ENCODE results near the gene FRMPD1. TPM values are rescaled to one million over a fixed set of nuclear protein-coding genes. Genes with fewer than 3 reads are reported as not detected.

Gene FRMPD1
- total and polyA plus RNA-seq, 10 of the 15 experiments (the other 5 are each of a cell fraction or from before 2014, with no cell fraction given) = 0.01 to 0.08 (median 0.05) TPM; not detected in 6

DNA sequence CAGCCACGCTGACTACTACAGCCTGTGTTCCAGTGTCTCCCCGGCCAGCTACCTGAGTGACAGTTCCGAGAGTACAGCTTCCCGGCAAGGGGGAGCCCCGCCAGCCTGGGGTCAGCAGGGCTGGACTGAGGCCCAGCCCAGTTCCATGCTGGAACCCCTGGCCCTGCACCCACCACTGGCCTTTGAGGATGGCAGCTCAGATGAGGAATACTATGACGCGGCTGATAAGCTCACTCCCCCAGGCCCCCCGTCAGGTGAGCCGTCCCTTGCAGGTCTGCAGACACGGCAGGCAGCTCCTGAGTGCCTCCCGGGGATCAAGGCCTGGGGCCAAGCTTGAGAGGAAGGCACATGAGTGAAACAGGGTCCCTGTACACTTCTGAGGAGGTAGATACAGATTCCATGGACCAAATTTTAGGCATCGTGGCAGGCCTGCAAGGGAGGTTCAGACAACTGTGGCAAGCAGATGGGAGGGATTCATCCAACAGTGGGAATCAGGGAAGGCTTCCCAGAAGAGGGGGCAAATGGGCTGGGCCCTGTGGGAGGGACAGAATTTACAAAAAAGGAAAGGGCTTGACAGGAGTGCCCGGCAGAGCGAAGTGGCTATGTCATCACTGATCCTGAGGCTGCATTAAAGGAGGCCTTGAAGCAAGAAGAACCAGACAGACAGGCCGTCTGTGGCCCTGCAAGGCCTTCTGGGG lies 90.0 kb downstream of the FRMPD1 start:
- 43% methylated on average over 14 of the region's 15 CpGs for WGBS (ENCODE audit: insufficient coverage, insufficient replicate concordance, low lambda C conversion rate, missing lambda C conversion rate)
- Histone ChIP-seq H3K79me2 (ENCODE audit: control insufficient read depth, insufficient read depth, low read length) (no peaks in the 10 kb centered on the region), H2AFZ (ENCODE audit: control insufficient read depth, low read depth, low read length) (no peak overlapping the region), H3K27me3 (replicated peaks in 1 of 2; ENCODE audit: control insufficient read depth in 2 of 2, insufficient read depth in 2 of 2, low read length in 1 of 2) (0 out of 4 replicates have a peak, but pooled peaks cover 0 to 1% of the 10 kb centered on the region in 2 experiments), H3K4me1 (ENCODE audit: control insufficient read depth, insufficient read depth, low read length) (no peaks in the 10 kb centered on the region), H4K20me1 (ENCODE audit: control insufficient read depth, insufficient read depth) (no peaks in the 10 kb centered on the region), H3K9ac (ENCODE audit: control insufficient read depth, insufficient read depth, low read length) (no peak overlapping the region), H3K4me3 (no peak overlapping the region), H3K9me3 (replicated peaks; ENCODE audit: control insufficient read depth, insufficient read depth, low read length) (no peaks in the 10 kb centered on the region), H3K4me2 (ENCODE audit: control insufficient read depth, insufficient read depth) (no peak overlapping the region), H3K36me3 (ENCODE audit: control insufficient read depth in 2 of 2, insufficient read depth in 2 of 2, low read length in 1 of 2) (no peaks in the 10 kb centered on the region), H3K27ac (ENCODE audit: control insufficient read depth, insufficient read depth) (no peak overlapping the region)
- DNase-seq (ENCODE audit: low read depth, low spot score) (no peak), ATAC-seq (no peak), FAIRE-seq (no peak)
- in situ Hi-C loops (cut with MboI) = no loop called here
- POLR2A ChIA-PET = no interaction called here
- BruUV-seq (replicated peaks) = no TSS peak
- CTCF ChIA-PET = no interaction called here
- RAD21 ChIA-PET (ENCODE audit: unreplicated experiment) = no interaction called here
- intact Hi-C loops (cut with micrococcal nuclease; ENCODE audit: unreplicated experiment) = loop anchor here (10.0 kb wide), 1 partner anchor 324 kb away; the partner anchor contains the start of gene SHB
- TF ChIP-seq TARDBP (IDR thresholded peaks at IDR 0.05; ENCODE audit: borderline replicate concordance) = no peak
- TF ChIP-seq, protein P1, sequence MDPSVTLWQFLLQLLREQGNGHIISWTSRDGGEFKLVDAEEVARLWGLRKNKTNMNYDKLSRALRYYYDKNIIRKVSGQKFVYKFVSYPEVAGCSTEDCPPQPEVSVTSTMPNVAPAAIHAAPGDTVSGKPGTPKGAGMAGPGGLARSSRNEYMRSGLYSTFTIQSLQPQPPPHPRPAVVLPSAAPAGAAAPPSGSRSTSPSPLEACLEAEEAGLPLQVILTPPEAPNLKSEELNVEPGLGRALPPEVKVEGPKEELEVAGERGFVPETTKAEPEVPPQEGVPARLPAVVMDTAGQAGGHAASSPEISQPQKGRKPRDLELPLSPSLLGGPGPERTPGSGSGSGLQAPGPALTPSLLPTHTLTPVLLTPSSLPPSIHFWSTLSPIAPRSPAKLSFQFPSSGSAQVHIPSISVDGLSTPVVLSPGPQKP (IDR thresholded peaks at IDR 0.05; ENCODE audit: low read depth, low read length) = no peak
- no peak for TF ChIP-seq KAT2A (conservative IDR thresholded peaks at IDR 0.05; ENCODE audit: control insufficient read depth, low read depth, low read length)
- no peak for TF ChIP-seq FOXM1 (IDR thresholded peaks at IDR 0.05; ENCODE audit: low read depth, low read length)
- TF ChIP-seq, protein P2, sequence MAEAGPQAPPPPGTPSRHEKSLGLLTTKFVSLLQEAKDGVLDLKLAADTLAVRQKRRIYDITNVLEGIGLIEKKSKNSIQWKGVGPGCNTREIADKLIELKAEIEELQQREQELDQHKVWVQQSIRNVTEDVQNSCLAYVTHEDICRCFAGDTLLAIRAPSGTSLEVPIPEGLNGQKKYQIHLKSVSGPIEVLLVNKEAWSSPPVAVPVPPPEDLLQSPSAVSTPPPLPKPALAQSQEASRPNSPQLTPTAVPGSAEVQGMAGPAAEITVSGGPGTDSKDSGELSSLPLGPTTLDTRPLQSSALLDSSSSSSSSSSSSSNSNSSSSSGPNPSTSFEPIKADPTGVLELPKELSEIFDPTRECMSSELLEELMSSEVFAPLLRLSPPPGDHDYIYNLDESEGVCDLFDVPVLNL (IDR thresholded peaks at IDR 0.05; ENCODE audit: low read depth, low read length) = no peak
- no peak for TF ChIP-seq EGR1 (IDR thresholded peaks at IDR 0.05; ENCODE audit: borderline replicate concordance in 1 of 2, low read depth in 2 of 2, low read length in 2 of 2)
- no peak for TF ChIP-seq IRF4 (IDR thresholded peaks at IDR 0.05; ENCODE audit: low read depth, low read length)
- TF ChIP-seq, protein P3, sequence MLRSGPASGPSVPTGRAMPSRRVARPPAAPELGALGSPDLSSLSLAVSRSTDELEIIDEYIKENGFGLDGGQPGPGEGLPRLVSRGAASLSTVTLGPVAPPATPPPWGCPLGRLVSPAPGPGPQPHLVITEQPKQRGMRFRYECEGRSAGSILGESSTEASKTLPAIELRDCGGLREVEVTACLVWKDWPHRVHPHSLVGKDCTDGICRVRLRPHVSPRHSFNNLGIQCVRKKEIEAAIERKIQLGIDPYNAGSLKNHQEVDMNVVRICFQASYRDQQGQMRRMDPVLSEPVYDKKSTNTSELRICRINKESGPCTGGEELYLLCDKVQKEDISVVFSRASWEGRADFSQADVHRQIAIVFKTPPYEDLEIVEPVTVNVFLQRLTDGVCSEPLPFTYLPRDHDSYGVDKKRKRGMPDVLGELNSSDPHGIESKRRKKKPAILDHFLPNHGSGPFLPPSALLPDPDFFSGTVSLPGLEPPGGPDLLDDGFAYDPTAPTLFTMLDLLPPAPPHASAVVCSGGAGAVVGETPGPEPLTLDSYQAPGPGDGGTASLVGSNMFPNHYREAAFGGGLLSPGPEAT (IDR thresholded peaks at IDR 0.05; ENCODE audit: low read depth) = no peak
- TF ChIP-seq JUND (IDR thresholded peaks at IDR 0.05; ENCODE audit: low read depth, low read length) = no peak
- no peak for TF ChIP-seq LARP7 (IDR thresholded peaks at IDR 0.05)
- TF ChIP-seq BRCA1 (IDR thresholded peaks at IDR 0.05; ENCODE audit: low read depth, low read length) = no peak
- SMC1A ChIA-PET (ENCODE audit: uncharacterized antibody, unreplicated experiment) = no interaction called here

Measured in GM12878 (cell line).